Activated CD4-positive, alpha-beta T cell treated with anti-CD3 and anti-CD28 coated beads, Interleukin-2, amount 50 U/mL, for 16 hours (primary cell): ENCODE data around the gene MSI2.
"Not testable (repeated sequence)": the region's sequence is repeated elsewhere in the genome, so short reads cannot be mapped to it uniquely, and the experiment has no call there.

Source experiments
- DNase-seq: peaks from one replicate; pipeline ENCODE4 v3.0.0-alpha.2; 2020

The MSI2 gene

GRCh38 chr17:57609125-57609877 lies 353.0 kb downstream of the MSI2 start:
- DNase-seq: no peak

DNA sequence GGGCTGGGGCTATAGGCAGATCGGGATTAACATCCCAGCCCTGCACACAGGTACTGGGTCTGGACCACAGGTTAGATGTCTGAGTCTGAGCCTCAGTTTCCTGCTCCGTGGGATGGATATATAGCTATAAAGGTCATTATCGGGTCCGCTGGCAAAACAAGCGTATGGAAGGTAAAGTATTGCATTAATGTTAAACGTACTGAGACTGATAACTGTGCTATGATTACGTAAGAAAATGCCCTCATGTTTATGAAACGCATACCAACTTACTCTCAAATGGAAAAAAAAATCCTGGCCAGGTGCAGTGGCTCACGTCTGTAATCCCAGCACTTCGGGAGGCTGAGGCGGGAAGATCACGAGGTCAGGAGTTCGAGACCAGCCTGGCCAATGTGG lies 353.6 kb downstream of the MSI2 start:
- no peak for DNase-seq

- no peak for DNase-seq
These were observed 356.1 kb downstream of the MSI2 start for GRCh38 chr17:57612202-57613071.

GRCh38 chr17:57614742-57615141 lies 358.4 kb downstream of the MSI2 start:
- no peak for DNase-seq

DNA sequence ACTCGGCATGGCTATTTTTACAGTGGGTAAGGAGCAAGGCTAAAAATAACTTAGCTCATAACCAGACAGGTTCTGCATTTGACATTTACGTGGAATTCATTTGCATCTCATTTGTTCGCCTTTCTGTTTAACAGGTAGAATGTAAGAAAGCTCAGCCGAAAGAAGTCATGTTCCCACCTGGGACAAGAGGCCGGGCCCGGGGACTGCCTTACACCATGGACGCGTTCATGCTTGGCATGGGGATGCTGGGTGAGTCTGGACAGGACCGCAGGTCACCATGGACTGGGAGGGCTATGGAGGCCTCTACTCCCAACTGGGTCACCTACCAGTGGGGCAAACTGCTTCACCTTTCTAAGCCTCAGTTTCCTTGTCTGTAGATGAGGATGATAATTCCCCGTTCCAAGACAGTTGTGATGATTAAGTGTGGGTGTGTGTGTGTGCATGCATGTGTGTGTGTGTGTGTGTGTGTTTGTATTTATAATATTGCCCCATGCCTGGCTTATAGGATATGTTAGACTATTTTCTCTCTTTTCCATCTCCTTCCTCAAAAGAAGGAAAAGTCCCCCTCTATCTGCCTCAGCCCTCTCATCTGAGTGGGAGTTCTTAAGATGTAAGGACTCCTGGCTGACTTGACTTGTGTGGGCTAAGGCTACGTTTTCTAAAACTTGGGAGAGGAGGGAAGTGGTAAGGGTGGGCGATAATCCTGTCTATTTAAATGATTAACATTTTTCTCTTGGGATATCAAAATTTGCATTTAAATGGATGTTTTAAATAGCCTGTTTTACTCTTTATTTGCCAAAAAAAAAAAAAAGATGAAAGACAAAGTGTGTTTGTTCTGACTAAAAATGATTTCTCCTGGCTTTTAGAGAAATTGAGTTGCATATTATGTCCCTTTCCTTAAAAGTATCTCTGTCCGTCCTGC lies 359.8 kb downstream of the MSI2 start:
- DNase-seq: no peak

DNA sequence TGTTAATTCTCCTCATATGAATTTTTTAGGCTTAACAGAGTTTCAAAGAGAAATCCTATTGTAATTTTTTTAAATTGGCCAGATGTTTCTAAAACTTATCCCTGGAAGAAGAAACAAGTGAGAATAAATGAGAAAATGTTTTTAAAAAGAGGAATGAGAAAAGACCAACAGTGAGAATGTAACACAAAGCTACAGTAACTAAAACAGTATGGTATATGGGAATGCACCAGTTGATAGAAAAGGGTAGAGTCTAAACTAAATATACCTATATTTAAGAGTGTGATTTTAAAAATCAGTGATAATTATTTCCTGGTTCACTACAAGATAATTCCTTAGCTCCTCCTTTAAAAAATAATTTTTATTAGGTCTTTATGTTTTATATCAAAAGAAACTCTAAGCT lies 360.9 kb downstream of the MSI2 start:
- no peak for DNase-seq

- DNase-seq: no peak
These were observed 363.0 kb downstream of the MSI2 start for GRCh38 chr17:57619061-57619937.

DNA sequence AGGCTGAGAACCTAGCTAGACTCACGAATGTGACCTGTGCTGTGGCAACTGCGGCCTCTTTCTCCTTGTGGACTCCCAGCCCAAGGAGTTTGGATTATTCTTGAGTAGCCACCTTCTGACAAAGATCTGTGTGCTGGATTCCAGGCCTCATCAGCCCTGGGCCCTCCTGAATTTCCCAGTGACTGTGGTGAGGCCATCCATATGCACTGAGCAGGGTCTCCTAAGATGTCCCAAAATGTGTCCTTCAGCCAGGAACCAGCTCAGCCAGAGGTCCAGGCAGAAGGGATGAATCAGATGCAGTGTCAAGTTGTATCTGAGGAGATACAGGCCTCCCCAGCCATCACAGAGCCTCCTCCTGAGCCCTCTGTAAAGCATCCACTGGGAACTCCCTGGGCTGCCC lies 364.3 kb downstream of the MSI2 start:
- no peak for DNase-seq

DNA sequence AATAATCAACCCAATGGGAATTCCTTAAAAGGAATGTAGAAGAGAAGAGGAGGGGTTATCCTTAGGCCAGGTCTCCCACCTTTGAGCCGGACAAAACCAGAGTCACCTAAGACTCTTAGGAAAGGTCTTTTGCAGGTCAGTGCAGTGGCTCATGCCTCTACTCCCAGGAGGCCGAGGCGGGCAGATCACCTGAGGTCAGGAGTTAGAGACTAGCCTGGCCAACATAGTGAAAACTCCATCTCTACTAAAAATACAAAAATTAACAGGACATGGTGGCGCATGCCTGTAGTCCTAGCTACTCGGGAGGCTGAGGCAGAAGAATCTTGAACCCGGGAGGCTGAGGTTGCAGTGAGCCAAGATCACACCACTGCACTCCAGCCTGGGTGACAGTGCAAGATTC lies 365.5 kb downstream of the MSI2 start:
- DNase-seq: not testable (repeated sequence)

GRCh38 chr17:57622306-57622682 lies 366.0 kb downstream of the MSI2 start:
- DNase-seq: no peak

GRCh38 chr17:57622683-57623433 lies 366.5 kb downstream of the MSI2 start:
- DNase-seq: no peak

GRCh38 chr17:57623620-57624019 lies 367.3 kb downstream of the MSI2 start:
- no peak for DNase-seq

DNA sequence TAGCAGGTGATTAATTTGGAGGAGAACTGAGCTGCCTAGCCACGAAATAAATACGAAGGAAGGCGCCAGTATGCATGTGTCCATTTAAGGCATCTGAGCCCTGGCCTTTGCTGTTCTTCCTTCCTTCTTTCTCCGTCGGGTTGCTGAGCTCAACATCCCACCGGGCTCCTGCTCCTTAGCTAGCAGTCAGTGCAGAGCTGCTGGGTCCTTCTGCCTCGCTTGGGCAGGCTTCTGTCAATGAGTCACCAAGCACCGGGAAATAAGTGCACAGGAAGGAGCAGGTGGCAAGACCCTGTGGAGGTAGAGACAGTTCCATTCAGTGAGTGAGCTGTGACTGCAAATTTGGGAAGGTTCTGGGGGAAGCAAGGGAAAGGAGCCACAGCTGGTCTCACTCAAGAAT lies 368.1 kb downstream of the MSI2 start:
- DNase-seq: no peak

GRCh38 chr17:57625511-57625910 lies 369.2 kb downstream of the MSI2 start:
- DNase-seq: no peak

GRCh38 chr17:57625957-57626356 lies 369.6 kb downstream of the MSI2 start:
- no peak for DNase-seq

DNA sequence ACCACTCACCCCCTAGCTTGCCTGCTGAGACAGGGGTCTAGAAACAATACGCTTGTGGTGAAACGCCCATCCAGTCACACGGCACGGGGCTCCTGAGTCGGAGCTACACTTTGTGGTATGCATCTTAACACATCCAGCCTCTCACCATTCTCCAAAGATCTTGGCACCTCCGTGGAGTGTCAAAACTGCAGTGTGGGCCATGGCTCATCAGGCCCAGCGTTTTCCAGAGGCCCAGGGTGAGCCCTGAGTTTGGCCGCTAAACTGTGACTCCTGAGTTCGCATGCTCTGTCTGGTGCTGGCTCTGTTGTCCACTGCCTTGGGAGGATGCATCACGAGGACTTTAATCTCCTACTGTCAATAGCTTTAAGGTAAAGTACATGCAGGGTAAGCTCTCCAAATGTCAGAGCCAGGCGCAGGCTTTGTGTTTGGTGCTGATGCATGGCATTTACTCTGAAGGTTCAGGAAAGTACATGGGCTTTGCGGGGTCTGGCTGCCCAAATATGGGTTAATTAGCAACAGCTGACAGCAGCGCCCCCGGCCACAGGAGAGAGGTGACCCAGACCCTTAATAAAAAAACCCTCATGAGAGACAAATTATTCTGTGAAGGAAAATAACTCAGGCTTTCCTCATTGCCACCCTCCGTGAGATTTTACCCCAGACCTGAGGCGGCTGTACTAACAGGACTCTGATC lies 370.3 kb downstream of the MSI2 start:
- DNase-seq: no peak

DNA sequence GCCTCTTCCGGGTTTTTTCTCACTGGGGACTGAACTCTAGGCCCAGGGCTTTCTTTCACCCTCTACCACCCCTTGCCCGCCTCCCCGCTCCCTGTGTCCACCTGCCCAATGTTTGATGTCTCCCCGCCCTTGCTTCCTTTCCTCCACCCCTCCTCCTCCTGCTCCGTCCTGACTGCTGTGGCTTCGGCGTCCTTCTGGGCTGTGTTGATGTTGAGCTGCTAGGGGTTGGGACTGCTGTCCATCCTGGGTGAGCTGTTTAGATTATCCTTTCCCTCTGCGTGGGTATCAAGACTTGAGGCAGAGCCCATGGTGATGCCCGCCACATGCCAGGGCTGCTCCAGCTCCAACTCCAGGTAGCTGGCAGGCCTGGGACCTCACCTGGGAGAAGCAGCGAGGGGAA lies 371.3 kb downstream of the MSI2 start:
- no peak for DNase-seq

GRCh38 chr17:57628421-57628820 lies 372.1 kb downstream of the MSI2 start:
- DNase-seq: no peak

- DNase-seq: no peak
These were observed 373.1 kb downstream of the MSI2 start for GRCh38 chr17:57629470-57629869.

GRCh38 chr17:57629886-57630285 lies 373.6 kb downstream of the MSI2 start:
- no peak for DNase-seq

GRCh38 chr17:57630736-57631135 lies 374.4 kb downstream of the MSI2 start:
- no peak for DNase-seq
